HCT116 (cell line): ENCODE results near the gene DPYSL5.

Experiments
- ZFX ChIP-seq: fragments of 450-650 bp; IDR thresholded peaks from 2 replicates; pipeline ENCODE4 v1.6.1; 2017
- TF ChIP-seq, protein P1 (sequence below), 3 experiments: fragments of 200-600 bp in 1 of 3; sonication (generic) in 1 of 3; IDR thresholded peaks in 2 of 3; conservative IDR thresholded peaks in 1 of 3; 2 replicates each; pipeline ENCODE4 v1.5.1; 2012 to 2017; ENCODE audit warnings: low read depth in 2 of 3, low read length in 2 of 3, antibody characterized with exemption in 1 of 3, borderline replicate concordance in 1 of 3, control low read depth in 1 of 3, mild to moderate bottlenecking in 1 of 3, mixed read lengths in 1 of 3, mixed run types in 1 of 3, moderate library complexity in 1 of 3; ENCODE audit not compliant: insufficient read depth in 1 of 3

DNA sequence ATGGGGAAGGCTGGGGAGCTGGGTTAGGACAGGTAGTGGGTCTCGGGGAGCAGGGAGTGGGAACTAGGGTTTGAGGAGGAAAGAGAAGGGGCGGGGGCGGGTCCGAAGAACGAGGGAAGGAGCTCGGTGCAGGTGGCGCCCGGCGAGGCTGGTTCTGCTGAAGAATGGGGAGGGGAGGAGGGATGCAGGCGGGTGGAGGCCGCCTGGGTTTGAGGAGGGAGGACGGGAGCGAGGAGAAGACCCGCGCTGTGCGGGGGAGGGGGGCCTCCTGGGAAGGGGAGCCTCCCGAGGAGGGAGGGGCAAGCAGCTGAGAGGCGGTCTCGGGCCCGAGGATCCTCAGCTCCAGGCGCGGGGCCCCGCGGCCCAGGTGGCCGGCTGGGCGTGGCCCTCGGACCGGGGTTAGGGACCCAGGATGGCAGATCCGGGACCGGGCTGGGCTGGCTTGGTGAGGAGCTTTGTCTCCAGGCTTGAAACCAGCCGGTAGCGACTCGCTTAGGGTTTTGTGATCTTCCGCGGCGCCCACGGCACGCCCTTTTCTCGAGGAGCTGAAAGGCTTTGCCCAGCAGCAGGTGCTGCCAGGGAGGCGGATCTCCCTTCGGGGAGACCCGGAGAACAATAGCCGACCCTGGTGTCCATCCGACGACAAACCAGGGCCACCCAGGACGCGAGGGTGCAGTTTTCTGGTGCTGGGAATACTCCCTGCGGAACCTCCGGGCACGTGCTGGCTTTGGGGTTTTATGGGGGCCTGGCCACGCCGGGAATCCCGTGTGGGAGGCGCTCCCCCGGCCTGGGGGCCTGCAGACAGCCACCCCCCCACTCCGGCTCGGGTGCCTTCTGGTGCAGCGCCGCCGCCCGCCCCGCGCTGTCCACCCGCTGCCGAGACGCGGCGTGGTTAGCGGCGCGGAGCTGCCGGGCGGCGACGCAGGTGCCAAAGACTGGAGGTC, 1.4 kb downstream of the DPYSL5 start:
- TF ChIP-seq, protein P1, sequence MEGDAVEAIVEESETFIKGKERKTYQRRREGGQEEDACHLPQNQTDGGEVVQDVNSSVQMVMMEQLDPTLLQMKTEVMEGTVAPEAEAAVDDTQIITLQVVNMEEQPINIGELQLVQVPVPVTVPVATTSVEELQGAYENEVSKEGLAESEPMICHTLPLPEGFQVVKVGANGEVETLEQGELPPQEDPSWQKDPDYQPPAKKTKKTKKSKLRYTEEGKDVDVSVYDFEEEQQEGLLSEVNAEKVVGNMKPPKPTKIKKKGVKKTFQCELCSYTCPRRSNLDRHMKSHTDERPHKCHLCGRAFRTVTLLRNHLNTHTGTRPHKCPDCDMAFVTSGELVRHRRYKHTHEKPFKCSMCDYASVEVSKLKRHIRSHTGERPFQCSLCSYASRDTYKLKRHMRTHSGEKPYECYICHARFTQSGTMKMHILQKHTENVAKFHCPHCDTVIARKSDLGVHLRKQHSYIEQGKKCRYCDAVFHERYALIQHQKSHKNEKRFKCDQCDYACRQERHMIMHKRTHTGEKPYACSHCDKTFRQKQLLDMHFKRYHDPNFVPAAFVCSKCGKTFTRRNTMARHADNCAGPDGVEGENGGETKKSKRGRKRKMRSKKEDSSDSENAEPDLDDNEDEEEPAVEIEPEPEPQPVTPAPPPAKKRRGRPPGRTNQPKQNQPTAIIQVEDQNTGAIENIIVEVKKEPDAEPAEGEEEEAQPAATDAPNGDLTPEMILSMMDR (IDR thresholded peaks at IDR 0.05 in 2 of 3, conservative IDR thresholded peaks at IDR 0.05 in 1 of 3; ENCODE audit: borderline replicate concordance in 1 of 3, insufficient read depth in 1 of 3, low read depth in 2 of 3, low read length in 2 of 3): no peak
- no peak for TF ChIP-seq ZFX
